Hair follicular keratinocyte (primary cell): ENCODE data around the gene ATXN7L3. TPM values are rescaled to one million over a fixed set of nuclear protein-coding genes. Genes with fewer than 3 reads are reported as not detected.

Experiments
- total RNA-seq: library from RNA; depleted of rRNA; stranded (reverse); fragments of >200 nt; gene quantifications from 2 replicates; pipeline ENCODE4 v1.2.3, GENCODE V29; 2015

ATXN7L3 gene
- total RNA-seq: 47.5 and 55.4 TPM in 2 replicates

GRCh38 chr17:44199553-44200477 is at the start of gene ATXN7L3:
Gene ATXN7L3, minus strand, starts transcription at chr17:44199884. Its CDS starts 1,814 bp downstream, at chr17:44198070.

GRCh38 chr17:44219616-44220212 is 20.0 kb upstream of the ATXN7L3 start, which contains the start of gene UBTF:
Gene UBTF, minus strand, starts transcription at chr17:44219675. Its CDS starts 1,446 bp downstream, at chr17:44218229.

GRCh38 chr17:44186307-44187130 is 13.2 kb downstream of the ATXN7L3 start, which contains the start of gene TMUB2:
Gene TMUB2, plus strand, starts transcription at chr17:44186972. Its CDS starts 737 bp downstream, at chr17:44187709.

GRCh38 chr17:44170499-44171201 is 29.0 kb downstream of the ATXN7L3 start, which contains the start of gene ASB16:
Gene ASB16, plus strand, starts transcription at chr17:44170704. Its CDS starts 86 bp downstream, at chr17:44170790.

Other genes with a start within 250 kb of the ATXN7L3 start
- 0.11 TPM in 1 of 2 replicates, not detected in the other for gene PYY, start 245.9 kb downstream of the ATXN7L3 start, total RNA-seq
- 17.1 TPM in 2 replicates for gene NAGS, start 195.3 kb downstream of the ATXN7L3 start, total RNA-seq
- 40.8 and 42.8 TPM in 2 replicates for gene TMEM101, start 184.9 kb downstream of the ATXN7L3 start, total RNA-seq
- gene LSM12, start 133.2 kb downstream of the ATXN7L3 start, total RNA-seq: 55.6 and 59.4 TPM in 2 replicates
- 36.5 and 42.4 TPM in 2 replicates for gene G6PC3, start 129.1 kb downstream of the ATXN7L3 start, total RNA-seq
- 8.7 and 17.2 TPM in 2 replicates for gene HDAC5, start 76.2 kb downstream of the ATXN7L3 start, total RNA-seq
- 2.8 and 7.8 TPM in 2 replicates for gene HROB, start 58.0 kb downstream of the ATXN7L3 start, total RNA-seq
- not detected in 2 replicates for gene ASB16, start 29.2 kb downstream of the ATXN7L3 start, total RNA-seq
- gene TMUB2, start 12.9 kb downstream of the ATXN7L3 start, total RNA-seq: 18.6 and 21.2 TPM in 2 replicates
- gene UBTF, start 19.8 kb upstream of the ATXN7L3 start, total RNA-seq: 28.7 and 34.2 TPM in 2 replicates
- gene SLC4A1, start 68.3 kb upstream of the ATXN7L3 start, total RNA-seq: not detected in 2 replicates
- gene RUNDC3A, start 108.7 kb upstream of the ATXN7L3 start, total RNA-seq: 2.2 and 4.1 TPM in 2 replicates
- 142 and 182 TPM in 2 replicates for gene SLC25A39, start 124.9 kb upstream of the ATXN7L3 start, total RNA-seq
- 366 and 511 TPM in 2 replicates for gene GRN, start 145.4 kb upstream of the ATXN7L3 start, total RNA-seq
- 2.7 and 3.4 TPM in 2 replicates for gene FAM171A2, start 164.0 kb upstream of the ATXN7L3 start, total RNA-seq
- gene ITGA2B, start 189.8 kb upstream of the ATXN7L3 start, total RNA-seq: 0.15 and 0.23 TPM in 2 replicates